Memory B cell (primary cell): ENCODE measurements around the gene TMEM143.
A peak's percentile ranks its signal among the peaks of the same experiment; 100 is the strongest.

Experiments
- ATAC-seq: fragments of 150-1000 bp; cut with Tn5 transposase; 2 replicates; pipeline ENCODE4 v1.10.0; 2021; ENCODE audit warnings: low read depth, mild to moderate bottlenecking, moderate library complexity
- DNase-seq, 2 donors: peaks; one replicate each; pipeline ENCODE4 v3.0.0; 2022; ENCODE audit warnings: low spot score in 2 of 2
- H3K27ac Mint-ChIP-seq: one replicate; pipeline ENCODE4 v1.8.0; 2022; ENCODE audit warnings: mild to moderate bottlenecking, moderate library complexity, mixed read lengths
- H3K27me3 Mint-ChIP-seq: one replicate; pipeline ENCODE4 v1.8.0; 2022; ENCODE audit warnings: mixed read lengths
- H3K36me3 Mint-ChIP-seq: one replicate; pipeline ENCODE4 v1.8.0; 2022; ENCODE audit warnings: mild to moderate bottlenecking, mixed read lengths
- H3K4me1 Mint-ChIP-seq: one replicate; pipeline ENCODE4 v1.8.0; 2022; ENCODE audit warnings: mixed read lengths
- H3K4me3 Mint-ChIP-seq: one replicate; pipeline ENCODE4 v1.8.0; 2022; ENCODE audit warnings: mild to moderate bottlenecking, moderate library complexity, mixed read lengths
- H3K9me3 Mint-ChIP-seq: one replicate; pipeline ENCODE4 v1.8.0; 2022; ENCODE audit warnings: mixed read lengths

TMEM143 gene

GRCh38 chr19:48355365-48355954 is 8.3 kb downstream of the TMEM143 start:
- Mint-ChIP-seq H3K4me1 (peaks cover 7% of the 10 kb centered on the region), H3K4me3 (no peak overlapping the region), H3K36me3 (peaks cover 9% of the 10 kb centered on the region), H3K27ac (no peak overlapping the region), H3K27me3 (no peaks in the 10 kb centered on the region), H3K9me3 (no peaks in the 10 kb centered on the region)
- DNase-seq (no peak), ATAC-seq (no peak)

DNA sequence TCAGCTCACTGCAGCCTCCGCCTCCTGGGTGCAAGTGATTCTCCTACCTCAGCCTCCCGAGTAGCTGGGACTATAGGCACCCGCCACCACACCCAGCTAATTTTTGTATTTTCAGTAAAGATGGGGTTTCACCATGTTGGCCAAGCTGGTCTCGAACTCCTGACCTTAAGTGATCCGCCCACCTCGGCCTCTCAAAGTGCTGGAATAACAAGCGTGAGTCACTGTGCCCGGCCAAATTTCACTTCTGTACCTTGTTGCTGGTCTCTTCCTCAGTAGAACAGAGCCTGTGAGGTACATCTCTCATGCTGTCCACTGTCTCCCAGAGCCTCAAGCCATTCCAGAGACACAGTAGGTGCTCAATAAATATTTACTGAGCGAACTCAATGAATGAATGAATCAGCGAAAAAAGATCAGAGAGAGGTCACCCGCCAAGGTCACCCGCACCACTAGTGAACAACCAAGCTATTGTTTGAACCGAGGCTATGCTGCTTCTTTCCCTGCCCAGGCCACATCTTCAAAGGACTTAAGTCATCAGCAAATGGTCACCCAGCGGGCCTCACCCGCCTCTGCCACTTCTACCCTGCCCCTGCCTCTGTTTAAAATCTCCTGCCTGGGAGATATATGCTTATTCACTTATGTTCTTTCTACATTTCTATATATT is 9.3 kb downstream of the TMEM143 start:
- Mint-ChIP-seq H3K27me3 (no peaks in the 10 kb centered on the region), H3K9me3 (no peaks in the 10 kb centered on the region), H3K4me3 (no peak overlapping the region), H3K27ac (no peak overlapping the region), H3K36me3 (peaks cover 9% of the 10 kb centered on the region), H3K4me1 (peaks cover 7% of the 10 kb centered on the region)
- no peak for DNase-seq
- no peak for ATAC-seq

- Mint-ChIP-seq H3K9me3 (no peaks in the 10 kb centered on the region), H3K36me3 (peaks cover 6% of the 10 kb centered on the region), H3K4me1 (peaks cover 7% of the 10 kb centered on the region), H3K27ac (no peak overlapping the region), H3K4me3 (no peak overlapping the region), H3K27me3 (no peaks in the 10 kb centered on the region)
- DNase-seq (no peak), ATAC-seq (no peak)
These were observed 10.1 kb downstream of the TMEM143 start for GRCh38 chr19:48353677-48354076.

DNA sequence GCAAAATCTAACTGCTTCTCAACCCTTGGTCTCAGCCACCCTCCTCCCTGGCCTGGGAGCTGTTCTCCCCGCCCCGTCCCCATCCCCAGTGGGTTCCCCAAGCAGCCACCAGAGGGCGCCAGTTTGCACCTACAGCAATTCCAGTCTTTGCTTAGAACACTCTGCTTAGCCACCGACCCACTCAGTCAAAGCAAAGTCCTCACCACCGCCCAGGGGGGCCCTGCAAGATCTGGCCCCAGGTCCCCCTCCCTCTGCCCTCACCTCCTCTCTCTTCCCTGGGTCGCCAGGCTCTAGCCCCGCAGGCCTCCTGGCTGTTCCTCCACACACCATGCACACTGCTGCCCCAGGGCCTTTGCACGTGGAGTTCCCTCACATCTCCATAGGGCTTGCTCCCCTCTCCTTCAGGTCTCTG is 12.4 kb downstream of the TMEM143 start:
- H3K4me3 Mint-ChIP-seq = no peak overlapping the region
- H3K9me3 Mint-ChIP-seq = no peaks in the 10 kb centered on the region
- H3K27ac Mint-ChIP-seq = no peak overlapping the region
- H3K27me3 Mint-ChIP-seq = no peaks in the 10 kb centered on the region
- H3K4me1 Mint-ChIP-seq = peaks cover 10% of the 10 kb centered on the region
- H3K36me3 Mint-ChIP-seq = peaks cover 9% of the 10 kb centered on the region
- DNase-seq (peak; percentile 70 to 74), ATAC-seq (peak; percentile 88)

GRCh38 chr19:48350856-48351255 is 12.9 kb downstream of the TMEM143 start:
- ATAC-seq (no peak), DNase-seq (no peak)
- Mint-ChIP-seq H3K9me3 (no peaks in the 10 kb centered on the region), H3K27me3 (no peaks in the 10 kb centered on the region), H3K36me3 (peaks cover 9% of the 10 kb centered on the region), H3K4me1 (peaks cover 10% of the 10 kb centered on the region), H3K4me3 (no peak overlapping the region), H3K27ac (no peak overlapping the region)

GRCh38 chr19:48348737-48349136 is 15.0 kb downstream of the TMEM143 start:
- DNase-seq (no peak), ATAC-seq (no peak)
- Mint-ChIP-seq H3K36me3 (peaks cover 9% of the 10 kb centered on the region), H3K4me3 (no peak overlapping the region), H3K9me3 (no peaks in the 10 kb centered on the region), H3K27me3 (no peaks in the 10 kb centered on the region), H3K4me1 (peaks cover 10% of the 10 kb centered on the region), H3K27ac (no peak overlapping the region)

DNA sequence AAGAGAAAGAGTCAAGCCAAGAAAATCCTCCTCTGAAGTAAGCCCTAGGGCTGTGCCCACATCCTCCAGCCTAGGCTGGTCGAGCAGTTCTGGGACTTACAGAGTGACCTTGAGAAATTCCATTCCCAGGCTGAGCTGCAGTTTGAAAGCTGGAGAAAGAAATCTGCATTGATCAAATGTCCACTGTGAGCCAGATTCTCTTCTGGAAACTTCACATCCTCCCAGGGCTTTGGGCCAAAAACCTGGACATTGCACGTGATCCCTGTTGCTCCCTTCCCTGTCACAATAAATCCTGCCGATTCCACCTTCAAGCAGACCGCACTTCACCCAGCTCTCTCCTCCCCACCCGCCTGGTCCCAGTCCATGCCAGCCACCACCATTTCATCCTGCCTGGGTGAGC is 15.7 kb downstream of the TMEM143 start:
- Mint-ChIP-seq H3K27me3 (no peaks in the 10 kb centered on the region), H3K27ac (no peak overlapping the region), H3K4me1 (peaks cover 10% of the 10 kb centered on the region), H3K9me3 (no peaks in the 10 kb centered on the region), H3K36me3 (peaks cover 9% of the 10 kb centered on the region), H3K4me3 (no peak overlapping the region)
- DNase-seq (no peak), ATAC-seq (no peak)

GRCh38 chr19:48346191-48346590 is 17.5 kb downstream of the TMEM143 start:
- Mint-ChIP-seq H3K36me3 (peaks cover 9% of the 10 kb centered on the region), H3K27ac (peak overlapping the region; percentile 10), H3K27me3 (no peaks in the 10 kb centered on the region), H3K4me1 (peaks cover 5% of the 10 kb centered on the region), H3K9me3 (no peaks in the 10 kb centered on the region), H3K4me3 (no peak overlapping the region)
- ATAC-seq (no peak), DNase-seq (no peak)

DNA sequence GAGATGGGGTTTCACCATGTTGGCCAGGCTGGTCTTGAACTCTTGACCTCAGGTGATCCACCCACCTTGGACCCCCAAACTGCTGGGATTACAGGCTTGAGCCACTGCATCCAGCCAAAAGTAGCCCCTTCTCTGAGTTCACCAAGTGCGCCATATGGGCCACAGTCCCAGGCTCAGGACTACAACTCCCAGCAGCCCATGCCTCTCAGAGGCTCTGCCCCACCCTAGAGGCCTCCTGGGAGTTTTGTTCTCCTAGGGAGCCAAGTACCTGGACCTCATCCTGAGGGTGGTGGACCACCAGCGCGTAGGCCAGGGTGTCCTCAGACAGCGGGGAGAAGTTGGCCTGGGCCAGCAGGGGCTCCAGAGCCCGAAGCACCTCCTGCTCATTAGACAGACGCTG is 18.8 kb downstream of the TMEM143 start:
- Mint-ChIP-seq H3K4me3 (no peak overlapping the region), H3K9me3 (no peaks in the 10 kb centered on the region), H3K36me3 (peaks cover 7% of the 10 kb centered on the region), H3K27ac (no peak overlapping the region), H3K4me1 (peaks cover 3% of the 10 kb centered on the region), H3K27me3 (no peaks in the 10 kb centered on the region)
- DNase-seq = no peak
- ATAC-seq = no peak

GRCh38 chr19:48342841-48343540 is 20.7 kb downstream of the TMEM143 start:
- Mint-ChIP-seq H3K4me3 (no peak overlapping the region), H3K27ac (no peak overlapping the region), H3K36me3 (peaks cover 4% of the 10 kb centered on the region), H3K4me1 (no peaks in the 10 kb centered on the region), H3K9me3 (no peaks in the 10 kb centered on the region), H3K27me3 (no peaks in the 10 kb centered on the region)
- ATAC-seq (no peak), DNase-seq (no peak)

DNA sequence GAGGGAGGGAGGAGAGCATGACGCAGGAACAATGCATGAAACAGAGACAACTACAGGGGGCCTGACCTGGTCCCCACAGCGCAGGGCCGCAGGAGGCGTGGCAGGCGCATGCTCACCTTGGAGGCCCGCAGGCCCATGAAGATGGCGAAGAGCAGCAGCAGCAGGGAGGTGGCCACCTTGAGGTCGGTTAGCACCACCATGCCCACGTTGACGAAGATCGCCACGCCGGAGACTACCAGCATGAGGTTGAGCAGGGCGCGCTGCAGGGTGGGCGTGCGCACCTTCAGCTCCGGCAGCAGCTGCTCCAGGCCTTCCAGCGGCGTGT is 21.4 kb downstream of the TMEM143 start:
- Mint-ChIP-seq H3K36me3 (peaks cover 4% of the 10 kb centered on the region), H3K4me1 (no peaks in the 10 kb centered on the region), H3K27me3 (no peaks in the 10 kb centered on the region), H3K4me3 (no peak overlapping the region), H3K27ac (no peak overlapping the region), H3K9me3 (no peaks in the 10 kb centered on the region)
- DNase-seq (no peak), ATAC-seq (no peak)

DNA sequence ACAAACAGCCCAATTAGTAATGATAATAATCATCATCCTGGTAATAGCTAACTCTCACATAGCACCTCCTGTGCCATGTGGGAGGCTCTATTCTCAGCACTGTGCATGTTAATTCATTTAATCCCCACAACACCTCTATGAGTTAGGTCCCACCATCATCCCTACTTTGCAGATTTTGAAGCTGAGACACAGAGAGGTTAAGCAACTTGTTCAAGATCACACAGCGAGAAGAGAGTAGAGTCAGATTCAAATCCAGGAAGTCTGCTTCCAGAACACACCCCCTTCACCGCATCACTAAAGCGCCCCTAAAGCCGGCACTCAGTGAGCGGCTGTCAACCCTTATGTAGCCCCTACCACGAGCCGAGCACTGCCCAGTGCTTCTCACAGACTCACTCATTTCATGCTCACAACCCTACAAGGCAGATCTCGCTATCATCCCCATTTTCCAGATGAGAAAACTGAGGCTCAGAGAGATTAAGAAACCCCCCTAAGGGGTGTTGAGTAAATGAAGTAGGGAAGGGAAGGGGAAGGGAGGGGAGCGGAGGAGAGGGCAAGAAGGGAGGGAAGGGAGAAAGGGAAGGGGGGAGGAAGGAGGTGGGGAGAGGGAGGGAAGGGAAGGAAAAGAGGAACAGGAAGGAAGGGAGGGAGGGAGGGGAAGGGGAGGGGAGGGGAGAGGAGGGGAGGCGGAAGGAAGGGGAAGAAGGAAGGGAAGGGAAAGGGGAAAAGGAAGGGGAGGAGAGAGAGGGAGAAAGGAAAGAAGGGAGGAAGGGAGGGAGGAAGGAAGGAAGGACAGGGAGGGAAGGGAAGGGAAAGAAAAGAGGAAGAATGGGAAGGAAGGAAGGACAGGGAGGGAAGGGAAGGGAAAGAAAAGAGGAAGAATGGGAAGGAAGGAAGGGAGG is 22.0 kb downstream of the TMEM143 start:
- H3K27ac Mint-ChIP-seq = no peak overlapping the region
- H3K36me3 Mint-ChIP-seq = no peaks in the 10 kb centered on the region
- H3K9me3 Mint-ChIP-seq = no peaks in the 10 kb centered on the region
- ATAC-seq (no peak), DNase-seq (no peak)
- no peak overlapping the region for H3K4me3 Mint-ChIP-seq
- H3K27me3 Mint-ChIP-seq = no peaks in the 10 kb centered on the region
- H3K4me1 Mint-ChIP-seq = no peaks in the 10 kb centered on the region

- Mint-ChIP-seq H3K4me1 (no peaks in the 10 kb centered on the region), H3K27ac (no peak overlapping the region), H3K4me3 (no peak overlapping the region), H3K36me3 (no peaks in the 10 kb centered on the region), H3K9me3 (no peaks in the 10 kb centered on the region), H3K27me3 (no peaks in the 10 kb centered on the region)
- no peak for DNase-seq
- ATAC-seq = no peak
These were observed 22.7 kb downstream of the TMEM143 start for GRCh38 chr19:48340995-48341394.
